GM12891 (cell line): ENCODE data around the gene SLC9A8.

Source experiments
- PAX5 ChIP-seq: IDR thresholded peaks from 2 replicates; pipeline ENCODE4 v1.6.1; 2011; ENCODE audit warnings: low read length, moderate library complexity, mild to moderate bottlenecking; ENCODE audit not compliant: insufficient read depth, severe bottlenecking
- POLR2A ChIP-seq: IDR thresholded peaks from 2 replicates; pipeline ENCODE4 v1.6.1; 2011; ENCODE audit warnings: low read depth, low read length, control low read depth
- POLR2AphosphoS5 ChIP-seq: IDR thresholded peaks from 2 replicates; pipeline ENCODE4 v1.6.1; 2011; ENCODE audit warnings: low read depth, low read length, control low read depth
- POU2F2 ChIP-seq: IDR thresholded peaks from 2 replicates; pipeline ENCODE4 v1.6.1; 2011; ENCODE audit warnings: low read depth, mild to moderate bottlenecking, control low read depth, low read length, moderate library complexity
- SPI1 ChIP-seq: IDR thresholded peaks from 2 replicates; pipeline ENCODE4 v1.6.1; 2011; ENCODE audit warnings: low read depth, low read length, control low read depth
- TAF1 ChIP-seq: IDR thresholded peaks from 2 replicates; pipeline ENCODE4 v1.6.1; 2011; ENCODE audit warnings: low read depth, low read length, control low read depth

DNA sequence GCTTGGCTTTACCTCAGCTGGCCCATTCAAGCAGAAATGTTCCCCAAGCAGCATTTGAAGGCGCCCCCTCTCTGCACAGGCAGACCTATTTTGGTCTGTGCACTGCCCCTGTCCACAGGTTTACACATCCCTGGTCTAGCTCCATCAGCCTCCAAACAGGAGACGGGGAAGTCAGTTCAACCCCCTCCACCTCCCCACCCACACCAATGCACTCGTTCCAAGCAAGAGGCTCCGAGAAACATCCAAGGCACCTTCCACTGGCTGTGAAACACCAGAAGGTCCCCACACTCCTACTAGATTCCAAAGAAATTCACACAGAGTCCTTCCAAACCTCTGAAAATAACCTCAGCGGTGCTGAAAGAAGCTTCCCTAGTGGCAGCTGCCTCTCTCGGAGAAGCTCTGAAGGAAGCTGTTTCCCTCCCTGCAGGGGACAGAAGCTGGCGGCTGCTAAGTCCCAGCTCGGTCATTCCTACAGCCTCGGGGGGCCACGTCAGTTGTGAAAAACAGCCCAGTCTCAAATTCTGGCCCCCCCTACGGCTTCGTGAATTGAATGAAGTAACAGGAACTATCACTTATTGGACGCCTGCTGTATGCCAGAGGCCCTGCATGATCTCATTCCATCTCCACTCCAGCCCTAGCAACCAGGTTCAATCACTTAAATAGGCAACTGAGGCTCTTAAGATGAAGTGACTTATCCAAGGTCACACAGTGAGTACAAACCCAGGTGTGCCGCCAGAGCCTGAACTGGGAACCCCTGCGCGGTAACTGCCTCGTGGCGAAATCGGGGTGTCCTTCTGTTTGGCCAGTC lies 101.9 kb downstream of the SLC9A8 start:
- TF ChIP-seq POLR2A = no peak
- no peak for TF ChIP-seq TAF1
- TF ChIP-seq POLR2AphosphoS5 = no peak
- TF ChIP-seq SPI1 = no peak
- no peak for TF ChIP-seq POU2F2
- no peak for TF ChIP-seq PAX5
